ENCODE data around the gene EZR.

- no peak for TF ChIP-seq CTCF (IDR thresholded peaks at IDR 0.05)
- no peak for TF ChIP-seq POLR2A (IDR thresholded peaks at IDR 0.05)
Observed at GRCh38 chr6:158756126-158756525, 63.0 kb downstream of the EZR start.

Data from tibial nerve (tissue), 3 donors.